Measurements from ENCODE around the gene SLC22A31.

The SLC22A31 gene

GRCh38 chr16:89164847-89165680 is 35.3 kb downstream of the SLC22A31 start:
- DNase-seq, result no peak

- DNase-seq, result no peak
Observed at GRCh38 chr16:89164436-89164835, 35.9 kb downstream of the SLC22A31 start.

GRCh38 chr16:89163297-89163696 is 37.0 kb downstream of the SLC22A31 start:
- no peak for DNase-seq

DNA sequence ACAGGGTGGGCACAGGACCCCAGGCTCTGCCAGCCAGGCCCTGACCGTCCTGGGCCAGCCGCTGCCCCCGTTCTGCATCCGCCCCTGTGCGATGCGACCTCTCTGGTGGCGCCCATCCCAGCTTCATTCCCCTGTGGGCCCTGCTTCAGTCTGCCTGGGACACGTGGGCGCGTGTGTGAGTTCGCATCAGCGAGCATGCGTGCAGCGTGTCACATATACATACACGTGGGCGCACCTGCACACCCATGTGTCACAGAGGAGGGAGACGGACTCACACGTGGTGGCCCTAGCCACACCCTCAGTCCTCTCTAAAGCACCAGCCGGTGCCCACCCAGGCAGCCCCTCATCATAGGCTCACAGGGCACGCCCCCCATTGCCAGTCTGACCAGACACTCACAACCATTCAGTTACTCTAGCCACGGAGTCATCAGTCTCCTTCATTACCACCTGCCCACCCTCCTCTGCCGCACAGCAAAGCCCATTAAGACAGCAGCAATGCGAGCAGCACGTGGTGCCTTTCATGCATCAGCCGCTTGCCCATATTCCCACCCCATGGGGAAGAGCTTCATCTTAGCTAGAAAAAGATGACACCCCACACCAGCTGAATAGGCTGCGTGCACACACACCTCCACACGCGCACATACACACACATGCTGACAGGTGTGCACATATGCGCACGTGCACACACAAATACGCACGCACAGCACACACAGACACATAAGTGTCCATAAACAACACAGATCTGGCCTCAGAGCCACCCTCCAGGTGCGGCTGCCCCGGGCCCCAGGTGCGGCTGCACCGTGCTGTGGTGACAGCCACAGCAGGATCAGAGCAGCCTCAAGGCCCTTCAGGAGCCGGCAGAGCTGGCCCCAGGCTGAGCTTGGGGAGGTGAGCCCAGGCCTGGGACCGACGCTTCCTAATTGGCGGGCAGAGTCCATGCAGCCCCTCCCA is 38.3 kb downstream of the SLC22A31 start:
- no peak for DNase-seq

- DNase-seq, result no peak
Observed at GRCh38 chr16:89160977-89161701, 39.2 kb downstream of the SLC22A31 start.

GRCh38 chr16:89159850-89160354 is 40.4 kb downstream of the SLC22A31 start:
- DNase-seq, result no peak

- no peak for DNase-seq
Observed at GRCh38 chr16:89159066-89159849, 41.1 kb downstream of the SLC22A31 start.

DNA sequence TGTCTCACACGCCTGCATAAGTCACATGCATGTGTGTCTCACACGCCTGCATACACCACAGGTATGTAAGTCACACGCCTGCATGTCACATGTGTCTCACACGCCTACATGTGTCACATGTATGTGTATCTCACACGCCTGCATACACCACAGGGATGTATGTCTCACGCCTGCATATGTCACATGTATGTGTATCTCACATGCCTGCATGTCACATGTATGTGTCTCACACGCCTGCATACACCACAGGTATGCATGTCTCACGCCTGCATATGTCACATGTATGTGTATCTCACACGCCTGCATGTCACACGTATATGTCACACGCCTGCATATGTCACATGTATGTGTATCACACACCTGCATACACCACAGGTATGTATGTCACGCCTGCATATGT is 42.6 kb downstream of the SLC22A31 start:
- no peak for DNase-seq

DNA sequence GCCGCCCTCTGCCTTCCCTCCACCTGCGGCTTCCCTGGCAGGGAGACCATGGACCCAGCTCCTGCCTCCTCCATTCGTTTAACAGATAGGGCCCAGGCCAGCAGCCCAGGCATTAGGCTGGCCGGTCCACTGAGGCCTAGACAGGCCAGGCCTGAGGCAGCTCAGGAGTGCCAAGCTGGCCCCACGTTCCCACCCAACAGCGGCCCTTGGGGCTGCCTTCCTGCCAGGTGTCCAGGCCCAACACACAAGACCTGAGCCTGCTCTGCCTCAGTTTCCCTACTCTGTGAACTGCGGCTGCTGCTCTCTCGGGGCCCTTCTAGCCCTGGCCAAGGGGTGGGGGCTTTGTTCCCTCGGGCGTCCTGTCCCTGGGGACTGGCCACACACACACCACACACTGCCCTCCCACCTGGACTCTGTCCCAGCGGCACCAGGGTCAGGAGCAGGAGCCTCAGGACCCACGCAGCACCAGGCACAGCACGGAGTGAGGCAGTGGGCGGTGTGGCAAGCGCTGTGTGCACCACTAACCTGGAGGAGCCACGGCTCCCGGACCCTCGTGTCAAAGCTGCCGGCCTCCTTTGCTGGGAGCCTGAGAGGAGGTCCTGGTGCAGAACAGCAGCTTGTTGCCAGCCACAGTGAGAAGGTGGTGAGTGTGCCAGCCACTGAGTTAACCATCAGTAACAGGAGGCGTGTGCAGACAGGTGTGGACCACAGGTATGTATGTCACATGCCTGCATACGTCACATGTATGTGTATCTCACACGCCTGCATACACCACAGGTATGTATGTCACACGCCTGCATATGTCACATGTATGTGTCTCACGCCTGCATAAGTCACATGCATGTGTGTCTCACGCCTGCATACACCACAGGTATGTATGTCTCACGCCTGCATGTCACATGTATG is 43.3 kb downstream of the SLC22A31 start:
- DNase-seq, result no peak

DNA sequence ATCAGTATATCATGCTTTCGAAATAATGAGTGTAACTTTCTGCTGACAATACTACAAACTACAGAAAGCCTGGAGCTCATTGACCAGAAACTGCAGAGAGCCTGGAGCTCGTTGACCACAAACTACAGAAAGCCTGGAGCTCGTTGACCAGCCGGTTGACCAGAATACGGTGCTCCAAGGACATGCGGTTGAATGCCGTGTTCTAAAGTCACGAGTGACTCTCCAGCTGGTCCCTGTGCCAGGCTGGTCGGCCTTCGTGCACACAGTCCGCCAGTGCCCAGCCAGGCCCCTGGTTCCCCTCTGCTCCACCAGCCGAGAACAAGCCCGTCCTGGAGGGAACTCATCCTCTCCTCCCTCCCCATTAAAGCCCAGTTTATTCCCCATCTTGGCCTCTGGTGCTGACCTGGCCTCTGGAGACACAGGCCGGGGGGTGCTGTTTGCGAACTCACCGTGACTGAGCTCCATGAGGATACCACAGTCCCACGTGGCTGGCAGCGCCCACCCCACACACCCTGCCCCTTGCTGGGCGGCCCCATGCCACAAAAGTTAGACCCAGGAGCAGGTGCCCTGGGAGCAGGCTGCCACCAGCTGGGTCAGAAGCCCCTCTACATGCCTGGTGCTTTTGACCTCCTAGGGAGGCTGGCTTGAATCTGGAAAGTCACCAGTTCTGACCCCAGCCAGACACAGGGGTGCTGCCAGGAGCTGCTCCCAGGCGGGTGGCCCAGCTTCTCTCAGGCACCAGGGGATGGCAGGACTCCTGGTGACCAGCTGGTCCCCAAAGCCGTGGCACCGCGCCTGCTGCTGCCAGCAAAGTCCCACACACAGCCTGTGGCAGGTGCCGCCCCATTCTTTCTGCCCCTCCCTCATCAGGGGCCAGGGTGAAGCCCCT is 44.2 kb downstream of the SLC22A31 start:
- no peak for DNase-seq

DNA sequence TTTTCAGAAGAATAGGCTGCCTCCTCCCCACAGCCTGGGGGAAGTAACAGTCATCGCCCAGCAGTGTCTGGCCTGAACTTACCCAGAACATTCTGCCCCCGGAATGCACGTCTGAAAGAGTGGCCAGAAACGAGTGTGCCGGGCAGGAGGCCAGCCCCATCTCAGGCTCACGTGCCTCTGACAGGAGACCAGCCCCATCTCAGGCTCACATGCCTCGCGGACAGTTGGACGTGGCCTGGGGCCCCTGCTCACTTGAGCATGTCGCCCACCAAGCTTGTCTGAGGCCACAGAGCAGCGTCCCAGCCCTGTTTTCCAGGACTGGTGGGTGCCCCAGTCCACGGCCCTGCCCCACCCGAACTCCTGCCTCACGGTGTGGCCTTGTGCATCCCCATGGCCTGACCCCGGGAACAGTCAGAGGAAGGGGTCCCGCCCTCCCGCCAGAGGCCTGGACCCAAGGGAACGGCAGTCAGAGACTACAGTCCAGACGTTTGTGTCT is 45.1 kb downstream of the SLC22A31 start:
- DNase-seq, result no peak

GRCh38 chr16:89154390-89155183 is 45.8 kb downstream of the SLC22A31 start:
- DNase-seq, result no peak

- DNase-seq, result no peak
Observed at GRCh38 chr16:89153848-89154271, 46.5 kb downstream of the SLC22A31 start.

- DNase-seq, result no peak
Observed at GRCh38 chr16:89152831-89153700, 47.3 kb downstream of the SLC22A31 start.

GRCh38 chr16:89150981-89151380 is 49.4 kb downstream of the SLC22A31 start:
- DNase-seq, result no peak

- no peak for DNase-seq
Observed at GRCh38 chr16:89150090-89150835, 50.1 kb downstream of the SLC22A31 start.

DNA sequence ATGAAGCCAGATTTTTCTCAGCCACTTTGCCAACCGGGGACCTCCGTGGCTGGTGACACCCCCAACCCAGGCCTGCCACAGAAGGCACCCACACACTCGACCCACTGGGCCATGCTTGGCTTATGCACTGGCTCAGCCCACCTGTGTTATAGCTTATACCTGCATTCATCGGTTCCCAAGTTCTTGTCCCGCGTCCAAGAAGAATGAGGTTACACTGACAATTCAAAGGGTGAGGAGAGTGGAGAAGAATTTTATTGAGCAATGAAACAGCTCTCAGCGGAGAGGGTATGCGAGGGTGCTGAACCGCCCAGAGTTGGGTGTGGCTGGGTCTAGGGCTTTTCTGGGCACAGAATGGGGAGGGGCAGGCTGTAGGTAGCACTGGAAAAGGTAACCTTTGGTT is 51.0 kb downstream of the SLC22A31 start:
- no peak for DNase-seq
